ENCODE data around the gene FCGR1A.
"Not testable (repeated sequence)": the region's sequence is repeated elsewhere in the genome, so short reads cannot be mapped to it uniquely, and the experiment has no call there.

GRCh38 chr1:149777084-149777483, 5.4 kb upstream of the FCGR1A start:
- not testable (repeated sequence) for TF ChIP-seq CTCF (conservative IDR thresholded peaks at IDR 0.05; ENCODE audit: low read depth, low read length); RCOR1 (IDR thresholded peaks at IDR 0.05; ENCODE audit: insufficient replicate concordance, low read length); POLR2A (IDR thresholded peaks at IDR 0.05; ENCODE audit: low read depth, low read length); MAFK (IDR thresholded peaks at IDR 0.05; ENCODE audit: low read depth, low read length); BHLHE40 (IDR thresholded peaks at IDR 0.05; ENCODE audit: low read depth, low read length); CEBPB (IDR thresholded peaks at IDR 0.05; ENCODE audit: low read depth, low read length); CHD1 (IDR thresholded peaks at IDR 0.05; ENCODE audit: low read depth, low read length); FOS (IDR thresholded peaks at IDR 0.05; ENCODE audit: low read depth, low read length); USF2 (IDR thresholded peaks at IDR 0.05; ENCODE audit: low read depth, low read length); ELK1 (IDR thresholded peaks at IDR 0.05; ENCODE audit: borderline replicate concordance, low read depth, low read length); RFX5 (IDR thresholded peaks at IDR 0.05; ENCODE audit: low read depth, low read length)

Data from IMR-90 (cell line).